Right ventricle myocardium superior (tissue), 1 donor: Measurements from ENCODE around the gene SLC7A14. TPM values are rescaled to one million over a fixed set of nuclear protein-coding genes. Genes with fewer than 3 reads are reported as not detected.

Experiments used
- ATAC-seq: fragments of 200-7000 bp; cut with Tn5 transposase; one replicate; pipeline ENCODE4 v1.9.1; 2020; ENCODE audit warnings: mild to moderate bottlenecking; ENCODE audit not compliant: poor library complexity
- DNase-seq: peaks from one replicate; pipeline ENCODE4 v3.0.0-alpha.2; 2020
- intact Hi-C: fragments of 100-400 bp; cut with DNase I; formaldehyde crosslinking; loops from one replicate; pipeline ENCODE4 v1.11.2; 2022
- total RNA-seq: library from RNA; stranded (reverse); fragmentation: NEBNext Ultra II Directional; extraction: Animal tissue kit (Norgen Biotek cat#: 25700); gene quantifications from one replicate; pipeline ENCODE4 v1.2.1, GENCODE V29; 2021
- donor health status: DM: no; HTN: yes; CAD: no; lungs with severe emphysema.

Gene SLC7A14
- total RNA-seq, 1 donor from 2014 or later, result not detected

- ATAC-seq, result no peak
- intact Hi-C loops, result no loop called here
These were observed 99.5 kb downstream of the SLC7A14 start for GRCh38 chr3:170486398-170486797.

GRCh38 chr3:170485696-170486095 lies 100.2 kb downstream of the SLC7A14 start:
- DNase-seq (no peak), ATAC-seq (no peak)
- intact Hi-C loops, result no loop called here

More at GRCh38 chr3:170486398-170486797, 99.5 kb downstream of the SLC7A14 start:
- no peak for DNase-seq

- DNase-seq (no peak), ATAC-seq (no peak)
- intact Hi-C loops, result no loop called here
These were observed 100.6 kb downstream of the SLC7A14 start for GRCh38 chr3:170485294-170485693.

- intact Hi-C loops, result no loop called here
- ATAC-seq, result no peak
- no peak for DNase-seq
These were observed 101.0 kb downstream of the SLC7A14 start for GRCh38 chr3:170484869-170485268.

- DNase-seq (no peak), ATAC-seq (no peak)
- intact Hi-C loops, result no loop called here
These were observed 102.2 kb downstream of the SLC7A14 start for GRCh38 chr3:170483485-170484262.

- ATAC-seq (no peak), DNase-seq (no peak)
- intact Hi-C loops, result no loop called here
These were observed 103.7 kb downstream of the SLC7A14 start for GRCh38 chr3:170482199-170482598.

- intact Hi-C loops, result no loop called here
- no peak for ATAC-seq
These were observed 105.8 kb downstream of the SLC7A14 start for GRCh38 chr3:170480111-170480510.

GRCh38 chr3:170477395-170477794 lies 108.5 kb downstream of the SLC7A14 start:
- DNase-seq (no peak), ATAC-seq (no peak)
- intact Hi-C loops, result no loop called here

More at GRCh38 chr3:170480111-170480510, 105.8 kb downstream of the SLC7A14 start:
- DNase-seq, result no peak

- ATAC-seq (no peak), DNase-seq (no peak)
- intact Hi-C loops, result no loop called here
These were observed 109.6 kb downstream of the SLC7A14 start for GRCh38 chr3:170476291-170476690.

- ATAC-seq (no peak), DNase-seq (no peak)
- intact Hi-C loops, result no loop called here
These were observed 110.7 kb downstream of the SLC7A14 start for GRCh38 chr3:170475092-170475685.

- DNase-seq (no peak), ATAC-seq (no peak)
- intact Hi-C loops, result no loop called here
These were observed 112.5 kb downstream of the SLC7A14 start for GRCh38 chr3:170473358-170473757.

- ATAC-seq (no peak), DNase-seq (no peak)
- intact Hi-C loops, result no loop called here
These were observed 114.7 kb downstream of the SLC7A14 start for GRCh38 chr3:170471149-170471548.

GRCh38 chr3:170470063-170471016 lies 115.5 kb downstream of the SLC7A14 start:
- ATAC-seq (no peak), DNase-seq (no peak)
- intact Hi-C loops, result no loop called here

GRCh38 chr3:170469151-170470062 lies 116.5 kb downstream of the SLC7A14 start:
- intact Hi-C loops, result no loop called here
- ATAC-seq (no peak), DNase-seq (no peak)

GRCh38 chr3:170467571-170468147 lies 118.2 kb downstream of the SLC7A14 start:
- ATAC-seq, result no peak
- no peak for DNase-seq
- intact Hi-C loops, result no loop called here

- no peak for ATAC-seq
- intact Hi-C loops, result no loop called here
- DNase-seq, result no peak
These were observed 118.9 kb downstream of the SLC7A14 start for GRCh38 chr3:170467007-170467406.

- ATAC-seq (no peak), DNase-seq (no peak)
- intact Hi-C loops, result no loop called here
These were observed 119.9 kb downstream of the SLC7A14 start for GRCh38 chr3:170465955-170466354.

- no peak for DNase-seq
- no peak for ATAC-seq
- intact Hi-C loops, result no loop called here
These were observed 122.9 kb downstream of the SLC7A14 start for GRCh38 chr3:170463011-170463410.
